ENCODE measurements around the gene NBAS.

The NBAS gene

GRCh38 chr2:15560988-15561573 is at the start of gene NBAS:
Gene NBAS (minus strand): TSS chr2:15561334. CDS start chr2:15561304, 30 bp downstream.
- peak; percentile 59 to 63 for DNase-seq (ENCODE audit: low read depth in 2 of 2)

GRCh38 chr2:15610430-15610952 is 49.4 kb upstream of the NBAS start:
- DNase-seq (ENCODE audit: low read depth in 2 of 2): no peak

GRCh38 chr2:15609341-15610042 is 48.4 kb upstream of the NBAS start:
- no peak for DNase-seq (ENCODE audit: low read depth in 2 of 2)

- no peak for DNase-seq (ENCODE audit: low read depth in 2 of 2)
Observed at GRCh38 chr2:15608392-15608761, 47.2 kb upstream of the NBAS start.

DNA sequence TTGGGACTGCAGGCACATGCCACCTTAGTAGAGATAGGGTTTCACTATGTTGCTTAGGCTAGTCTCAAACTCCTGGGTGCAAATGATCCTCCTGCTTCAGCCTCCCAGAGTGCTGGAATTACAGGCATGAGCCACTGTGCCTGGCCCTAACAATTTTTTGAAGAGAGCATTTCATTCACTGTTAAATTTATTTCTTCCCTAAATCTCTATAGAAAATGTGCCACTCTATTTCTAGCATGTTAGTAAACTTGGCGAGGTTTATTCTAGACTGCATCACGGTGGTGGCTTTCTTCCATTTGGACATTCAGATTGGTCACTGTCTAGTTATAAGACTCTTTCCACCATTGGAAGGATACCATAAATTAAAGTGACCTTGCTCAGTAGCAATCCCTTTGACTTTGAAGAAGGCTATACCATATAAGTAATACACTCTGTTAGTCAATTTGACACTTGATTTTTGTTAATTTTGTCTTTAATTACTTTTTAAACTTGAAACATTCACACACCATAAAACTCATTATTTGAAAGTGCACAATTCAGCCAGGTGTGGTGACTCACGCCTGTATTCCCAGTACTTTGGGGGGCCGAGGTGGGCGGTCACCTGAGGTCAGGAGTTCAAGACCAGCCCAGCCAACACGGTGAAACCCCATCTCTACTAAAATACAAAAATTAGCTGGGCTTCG is 46.7 kb upstream of the NBAS start:
- DNase-seq (ENCODE audit: low read depth in 2 of 2): no peak

DNA sequence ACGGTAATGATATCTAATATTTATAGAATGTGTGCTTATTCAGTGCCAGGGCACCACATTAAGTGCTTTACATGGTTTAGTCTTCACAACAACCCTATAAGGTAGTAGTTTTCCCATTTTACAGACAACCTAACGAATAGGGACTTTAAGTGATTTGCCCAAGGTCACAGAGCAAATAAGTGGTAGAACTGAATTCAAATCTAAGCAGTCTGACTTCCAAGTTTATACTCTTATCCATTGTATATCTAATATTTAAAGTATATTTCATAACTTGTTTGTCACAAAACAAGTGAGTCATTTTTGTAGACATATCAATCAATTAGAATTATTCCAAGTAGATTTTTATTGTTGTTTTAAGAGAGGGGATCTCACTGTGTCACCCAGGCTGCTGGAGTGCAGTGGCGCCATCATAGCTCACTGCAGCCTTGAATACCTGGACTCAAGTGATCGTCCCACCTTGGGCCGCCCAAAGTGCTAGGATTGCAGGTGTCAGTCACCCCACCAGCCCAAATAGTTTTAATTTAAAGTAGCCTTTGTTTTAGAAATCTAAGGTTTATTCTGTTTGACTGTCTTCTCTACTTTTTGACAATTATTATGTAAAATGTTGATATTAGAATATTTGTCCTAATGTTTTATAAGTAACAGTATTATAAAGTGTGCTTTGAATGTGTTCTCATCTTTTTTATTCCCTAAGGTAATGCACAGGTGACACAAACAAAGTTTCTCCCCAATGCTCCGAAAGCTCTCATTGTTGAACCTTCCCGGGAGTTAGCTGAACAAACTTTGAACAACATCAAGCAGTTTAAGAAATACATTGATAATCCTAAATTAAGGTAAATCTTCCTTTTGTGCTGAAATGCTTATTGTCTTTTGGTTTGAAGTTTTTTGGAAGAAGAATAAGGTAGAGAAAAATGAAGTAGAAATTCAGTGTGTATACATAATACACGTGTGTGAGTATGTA is 45.6 kb upstream of the NBAS start:
- DNase-seq (ENCODE audit: low read depth in 2 of 2): no peak

DNA sequence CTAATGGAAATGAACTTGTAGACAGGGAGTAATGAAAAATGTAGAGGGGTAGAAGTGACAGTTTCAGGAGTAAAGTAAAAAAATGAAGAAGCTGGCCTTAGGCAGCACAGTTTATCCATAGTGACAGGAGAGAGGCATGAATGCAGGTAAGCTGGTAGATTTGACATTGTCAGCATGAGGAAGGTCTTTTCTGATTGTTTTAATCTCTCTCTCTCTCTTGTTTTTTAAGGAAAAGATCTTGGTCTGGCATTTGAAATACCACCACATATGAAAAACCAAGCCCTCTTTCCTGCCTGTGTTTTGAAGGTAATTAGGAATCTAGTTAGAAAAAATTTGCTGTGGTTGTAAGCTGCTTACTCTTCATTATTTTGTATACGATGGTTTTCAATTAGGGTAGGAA is 44.6 kb upstream of the NBAS start:
- DNase-seq (ENCODE audit: low read depth in 2 of 2): no peak

DNA sequence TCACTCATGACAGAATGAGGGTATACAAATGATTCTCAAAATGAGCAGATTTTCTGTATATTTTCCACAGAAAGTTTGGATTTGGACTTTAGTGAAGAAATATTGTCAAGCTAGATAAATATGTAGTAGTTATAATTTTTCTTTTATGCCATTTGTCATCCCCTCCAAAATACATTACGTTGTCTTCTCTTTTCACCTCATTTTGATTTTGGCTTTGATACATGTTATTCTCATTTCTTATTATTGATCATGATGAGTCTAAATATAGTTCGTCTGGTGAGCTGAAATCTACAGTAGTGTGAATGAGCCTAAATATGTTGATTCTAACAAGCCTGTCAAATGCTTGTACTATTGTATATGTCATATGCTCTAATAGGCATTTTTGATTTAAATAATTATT is 42.8 kb upstream of the NBAS start:
- no peak for DNase-seq (ENCODE audit: low read depth in 2 of 2)

GRCh38 chr2:15603044-15603765 is 42.1 kb upstream of the NBAS start:
- DNase-seq (ENCODE audit: low read depth in 2 of 2): no peak

- DNase-seq (ENCODE audit: low read depth in 2 of 2): no peak
Observed at GRCh38 chr2:15602393-15602792, 41.3 kb upstream of the NBAS start.

- DNase-seq (ENCODE audit: low read depth in 2 of 2): no peak
Observed at GRCh38 chr2:15601681-15602080, 40.5 kb upstream of the NBAS start.

DNA sequence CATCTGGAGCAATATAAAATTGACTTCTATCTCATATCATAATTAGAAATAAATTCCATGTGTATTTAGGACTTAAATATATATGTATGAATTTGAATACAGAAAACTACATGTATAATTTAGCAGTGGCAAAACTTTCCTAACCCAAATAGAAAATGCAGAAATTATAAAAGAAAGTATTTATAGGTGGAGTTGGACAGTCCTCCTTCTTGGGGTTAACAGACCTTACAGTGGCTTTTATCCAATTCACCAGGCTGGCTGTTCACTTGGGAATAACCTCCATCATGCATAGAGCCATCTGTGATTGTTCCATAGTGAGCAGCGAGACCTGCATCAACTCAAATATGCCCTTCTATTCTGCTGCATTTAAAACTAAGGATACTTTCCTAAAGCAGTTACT is 38.9 kb upstream of the NBAS start:
- DNase-seq (ENCODE audit: low read depth in 2 of 2): no peak

GRCh38 chr2:15596968-15597367 is 35.8 kb upstream of the NBAS start:
- DNase-seq (ENCODE audit: low read depth in 2 of 2): no peak

DNA sequence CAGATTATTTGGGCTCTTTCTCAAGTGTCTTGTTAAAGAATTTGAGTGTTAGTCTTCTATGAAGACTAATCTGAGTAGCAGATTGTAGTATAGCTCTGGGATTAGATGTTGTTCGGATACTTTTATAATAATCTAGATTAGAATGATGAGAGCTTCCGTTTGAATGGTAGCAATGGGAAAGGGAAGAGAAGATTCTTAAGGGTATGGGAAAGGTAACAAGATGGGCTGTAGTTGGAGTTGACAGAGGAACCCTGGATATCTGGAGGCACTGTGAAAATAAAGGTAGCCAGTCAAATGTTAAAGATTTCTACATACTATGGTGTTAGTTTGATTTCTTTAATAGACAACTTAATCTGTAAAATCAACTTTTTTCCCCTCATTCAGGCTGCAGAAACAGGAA is 35.2 kb upstream of the NBAS start:
- DNase-seq (ENCODE audit: low read depth in 2 of 2): no peak

DNA sequence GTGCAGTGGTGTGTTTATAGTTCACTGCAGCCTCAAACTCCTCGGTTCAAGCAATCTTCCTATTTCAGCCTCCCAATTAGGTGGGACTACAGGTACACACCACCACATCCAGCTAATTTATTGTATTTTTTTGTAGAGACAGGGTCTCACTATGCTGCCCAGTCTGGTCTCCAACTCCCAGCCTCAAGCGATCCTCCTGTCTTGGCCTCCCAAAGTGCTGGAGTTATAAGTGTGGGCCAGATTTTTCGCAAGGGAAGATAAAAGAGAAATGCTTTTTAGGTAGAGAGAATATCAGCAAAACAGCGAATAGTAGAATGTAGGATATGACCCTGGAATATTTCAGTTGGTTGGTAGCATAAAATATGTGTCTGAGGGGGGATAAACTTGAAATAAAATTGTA is 34.8 kb upstream of the NBAS start:
- DNase-seq (ENCODE audit: low read depth in 2 of 2): no peak

DNA sequence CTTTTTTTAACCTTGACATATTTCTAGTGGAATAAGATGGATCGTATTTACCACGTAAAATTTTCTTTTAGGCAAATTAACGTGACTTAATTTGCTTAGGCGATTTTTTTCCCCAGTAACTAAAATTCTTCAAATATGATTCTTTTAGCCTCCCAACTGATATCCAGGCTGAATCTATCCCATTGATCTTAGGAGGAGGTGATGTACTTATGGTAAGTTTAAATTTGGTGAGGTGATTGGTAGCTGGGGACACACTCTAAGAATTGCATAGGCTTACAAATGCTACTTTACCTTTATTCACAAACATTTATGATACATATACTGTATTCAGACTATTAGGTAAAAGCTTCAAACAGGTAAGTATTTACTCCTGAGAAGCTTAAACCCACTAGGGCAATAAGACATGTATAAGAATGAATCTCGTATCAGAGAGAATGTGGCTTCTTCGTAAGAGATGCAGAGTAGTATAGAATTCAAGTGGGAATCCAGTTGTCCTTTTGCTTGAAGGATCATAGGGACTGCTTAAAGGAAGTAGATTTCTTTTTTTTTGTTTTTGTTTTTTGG is 34.3 kb upstream of the NBAS start:
- no peak for DNase-seq (ENCODE audit: low read depth in 2 of 2)

GRCh38 chr2:15594291-15595256 is 33.4 kb upstream of the NBAS start:
- DNase-seq (ENCODE audit: low read depth in 2 of 2): no peak

DNA sequence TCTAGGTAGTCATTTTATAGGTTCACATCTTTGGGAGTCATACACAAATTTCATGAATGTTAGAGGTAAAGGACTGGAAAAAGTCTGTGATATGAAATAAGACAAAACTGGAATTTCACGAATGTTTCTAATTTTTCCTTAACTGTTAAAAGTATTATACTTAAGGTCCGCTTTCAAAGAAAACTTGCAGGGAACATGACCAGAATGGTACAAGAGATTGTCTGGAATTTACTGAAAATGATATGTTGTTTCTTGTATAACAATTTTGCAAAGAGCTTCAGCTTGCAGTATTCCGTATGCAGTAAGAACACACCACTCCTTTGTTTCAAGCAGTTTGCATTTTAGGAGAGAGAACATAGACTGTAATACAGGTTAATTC is 32.2 kb upstream of the NBAS start:
- DNase-seq (ENCODE audit: low read depth in 2 of 2): no peak

GRCh38 chr2:15591692-15592463 is 30.7 kb upstream of the NBAS start, which contains the start of gene DDX1:
Gene DDX1 (plus strand): TSS chr2:15591868. CDS start chr2:15591934, 66 bp downstream.
- DNase-seq (ENCODE audit: low read depth in 2 of 2): peak; percentile 77 to 81
